Stimulated activated CD4-positive, alpha-beta T cell treated with anti-CD3 and anti-CD28 coated beads, Interleukin-4, amount 100 ng/mL, for 1 hour (primary cell): ENCODE data around the gene ALS2CL.

ENCODE experiments used
- DNase-seq: peaks from one replicate; pipeline ENCODE4 v3.0.0-alpha.2; 2020

Gene ALS2CL

DNA sequence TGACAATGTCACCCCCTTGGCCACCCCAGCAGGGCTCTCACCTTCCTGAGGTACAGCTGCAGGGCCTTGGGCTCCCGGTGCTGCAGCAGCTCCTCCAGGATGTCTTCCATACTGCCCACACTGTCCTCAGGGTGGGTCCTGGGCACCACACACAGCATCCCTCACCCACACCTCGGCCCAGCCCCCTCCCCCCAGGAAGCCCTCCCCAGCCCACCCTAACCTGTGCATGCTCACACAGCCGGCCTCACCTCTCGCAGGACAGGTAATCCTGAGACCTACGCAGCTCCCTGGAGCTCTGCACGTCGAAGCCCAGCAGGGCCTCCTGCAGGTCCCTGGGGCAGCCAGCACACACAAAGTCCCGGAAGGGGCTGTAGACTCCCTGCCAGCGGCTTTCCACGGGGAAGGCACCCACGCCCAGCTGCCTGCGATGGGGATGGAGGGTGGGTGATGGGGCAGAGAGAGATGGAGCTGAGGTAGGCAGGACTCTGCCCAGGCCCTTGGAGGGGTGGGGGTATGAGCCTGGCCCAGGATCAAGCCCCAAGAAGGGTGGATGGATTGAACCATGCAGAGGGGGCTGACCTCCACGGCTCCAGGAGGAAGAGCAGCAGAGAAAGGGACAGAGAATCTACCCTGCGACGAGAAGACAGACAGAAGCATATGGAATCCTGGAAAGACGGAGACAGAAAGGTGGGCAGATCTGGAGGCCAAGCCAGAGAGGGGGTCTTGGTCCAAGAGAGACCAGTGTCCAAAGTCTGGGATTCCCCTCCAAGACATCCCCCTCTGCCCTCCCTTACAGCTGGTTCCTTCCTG, 16.7 kb downstream of the ALS2CL start:
- DNase-seq: no peak

DNA sequence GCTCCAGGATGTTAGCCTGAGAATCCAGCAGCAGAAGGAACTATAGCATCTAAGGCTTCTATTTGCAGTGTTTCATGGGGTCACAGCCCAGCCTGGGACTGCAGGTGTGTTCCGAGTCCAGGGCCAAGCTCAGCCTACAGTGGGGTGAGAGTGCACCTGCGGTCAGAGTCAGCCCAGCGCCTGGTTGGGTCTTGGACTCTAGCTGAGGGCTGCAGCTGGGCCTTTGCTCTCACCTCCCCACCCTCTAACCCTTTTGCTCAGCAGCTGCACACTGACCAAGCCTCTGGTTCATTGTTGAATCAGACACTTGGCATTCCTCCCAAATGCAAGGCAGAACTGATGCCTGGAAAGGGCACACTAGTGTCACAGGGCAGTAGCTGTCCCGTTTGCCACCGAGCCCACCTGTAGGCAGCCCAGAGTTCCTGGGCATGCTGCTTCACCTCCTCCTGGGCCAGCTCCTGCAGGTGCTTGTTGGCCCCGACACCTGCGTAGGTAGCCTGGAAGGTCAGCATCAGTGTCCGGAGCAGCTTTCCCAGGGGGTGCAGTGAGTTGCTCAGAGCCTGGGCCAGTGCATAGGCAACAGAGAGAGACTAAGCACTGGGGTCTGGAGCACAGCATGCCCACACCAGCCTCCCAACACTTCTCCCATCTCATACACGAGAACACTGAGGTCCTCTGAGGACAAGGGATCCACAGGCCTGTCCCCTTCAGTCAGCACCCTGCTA, 17.5 kb downstream of the ALS2CL start:
- DNase-seq: no peak

DNA sequence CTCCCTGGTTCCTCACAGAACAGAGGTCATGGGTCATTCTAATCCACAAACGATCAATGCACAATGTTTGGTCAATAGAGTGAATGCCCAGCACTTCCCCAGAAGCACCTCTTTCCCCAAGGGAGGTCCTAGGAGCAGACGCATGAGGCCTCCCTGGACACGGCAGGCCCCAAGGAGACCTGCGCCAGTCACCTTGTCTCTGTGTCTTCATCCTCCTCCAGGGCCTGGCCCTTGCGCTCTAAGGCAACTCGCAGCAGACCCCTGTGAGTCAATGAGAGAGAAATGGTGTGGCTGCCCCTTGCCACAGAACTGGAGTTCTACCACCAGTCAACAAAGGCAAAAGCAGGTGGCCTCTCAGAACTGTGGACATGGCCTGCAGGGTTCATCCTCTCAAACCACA, 18.1 kb downstream of the ALS2CL start:
- no peak for DNase-seq

DNA sequence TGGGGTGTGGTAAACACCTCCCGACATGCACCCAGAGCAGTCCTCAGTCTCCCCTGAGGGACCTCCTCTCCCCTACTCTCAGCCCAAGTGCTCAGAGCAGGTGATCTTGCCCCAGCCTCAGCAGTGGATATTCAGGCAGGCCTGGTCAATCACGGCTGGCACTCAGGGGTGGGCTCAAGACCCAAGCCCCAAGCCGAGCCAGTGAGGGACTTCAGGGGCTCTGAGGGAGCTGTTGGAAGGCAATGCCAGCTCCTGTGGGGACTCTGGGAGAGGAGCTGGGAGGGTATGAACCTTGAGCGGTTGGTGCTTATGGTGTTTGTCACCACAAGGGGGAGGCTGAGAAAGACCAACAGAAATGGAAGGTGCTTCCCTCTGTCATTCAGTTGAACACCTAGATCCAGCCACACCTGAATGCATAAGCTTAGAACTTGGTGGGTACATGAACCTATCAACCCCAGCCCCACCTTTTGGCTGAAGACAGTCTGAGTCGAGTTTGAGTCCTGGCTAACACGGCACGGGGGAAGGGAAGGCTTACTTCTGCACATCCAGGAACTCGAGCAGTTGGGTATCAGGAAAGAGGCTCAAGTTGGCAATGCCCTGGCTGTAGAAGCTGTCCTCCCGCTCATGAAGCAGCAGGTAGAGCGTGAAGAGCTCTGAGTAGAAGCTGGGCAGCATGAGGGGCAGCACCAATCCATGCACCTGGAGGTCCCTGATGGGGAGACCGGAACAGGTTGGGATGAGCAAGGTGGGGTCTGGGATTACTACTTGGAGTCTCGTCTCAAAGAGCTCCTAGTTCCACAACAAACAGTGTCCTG, 19.2 kb downstream of the ALS2CL start:
- no peak for DNase-seq

DNA sequence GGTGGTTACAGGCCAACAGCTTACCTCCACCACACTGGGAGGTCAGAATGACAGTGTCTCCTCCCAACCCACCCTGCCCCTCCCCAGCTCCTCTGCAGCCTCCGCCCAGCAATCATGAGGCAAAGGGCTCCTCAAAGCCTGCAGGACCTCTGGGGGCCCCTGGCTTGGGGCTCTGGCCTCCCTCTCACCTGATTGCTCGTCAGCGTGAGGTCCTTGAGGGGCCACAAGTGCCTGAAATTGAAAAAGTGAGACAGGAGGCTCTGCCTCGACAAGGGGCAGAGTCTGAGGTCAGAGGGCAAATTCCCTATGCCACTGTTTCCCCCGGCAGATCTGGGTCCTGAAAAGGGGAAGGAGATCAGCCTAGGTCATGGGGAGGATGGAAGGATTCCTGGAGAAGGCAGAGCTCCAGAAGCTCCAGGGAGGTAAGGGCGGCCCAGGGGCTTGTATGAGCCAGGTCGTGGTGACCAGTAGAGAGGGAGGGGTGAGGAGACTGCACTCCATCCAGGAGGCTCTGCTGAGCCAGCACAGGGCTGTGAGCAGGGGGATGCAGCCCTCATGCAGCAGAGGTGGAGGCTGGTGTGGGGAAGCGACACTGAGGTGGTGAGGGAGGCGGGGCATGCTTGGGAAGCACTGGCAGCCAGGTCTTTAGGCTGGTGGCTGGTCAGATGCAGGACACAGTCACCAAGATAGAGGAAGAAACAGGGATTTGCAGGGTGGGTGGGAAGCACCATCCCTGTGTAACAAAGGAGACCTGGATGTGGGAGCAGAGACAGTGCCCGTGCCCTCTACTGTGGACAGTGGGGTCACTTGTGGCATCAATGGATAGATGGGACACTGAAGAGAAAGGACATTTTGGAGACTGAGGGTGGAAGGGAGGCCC, 20.1 kb downstream of the ALS2CL start:
- peak; percentile 0 for DNase-seq

DNA sequence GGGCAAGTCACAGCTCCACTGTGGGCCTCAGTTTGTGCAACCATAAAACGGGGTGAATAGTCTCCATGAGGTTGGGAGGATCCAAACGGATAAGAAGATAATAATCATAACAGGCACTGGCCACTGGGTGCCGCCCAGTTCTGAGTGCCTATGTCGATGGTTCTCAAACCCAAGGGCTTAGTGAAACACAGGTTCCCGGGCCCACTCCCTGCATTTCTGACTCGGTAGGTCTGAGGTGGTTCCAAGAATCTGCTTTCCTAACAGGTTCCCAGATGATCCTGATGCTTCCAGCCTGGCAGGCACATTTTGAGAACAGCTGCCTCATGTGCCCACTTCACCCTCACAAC, 21.2 kb downstream of the ALS2CL start:
- no peak for DNase-seq

DNA sequence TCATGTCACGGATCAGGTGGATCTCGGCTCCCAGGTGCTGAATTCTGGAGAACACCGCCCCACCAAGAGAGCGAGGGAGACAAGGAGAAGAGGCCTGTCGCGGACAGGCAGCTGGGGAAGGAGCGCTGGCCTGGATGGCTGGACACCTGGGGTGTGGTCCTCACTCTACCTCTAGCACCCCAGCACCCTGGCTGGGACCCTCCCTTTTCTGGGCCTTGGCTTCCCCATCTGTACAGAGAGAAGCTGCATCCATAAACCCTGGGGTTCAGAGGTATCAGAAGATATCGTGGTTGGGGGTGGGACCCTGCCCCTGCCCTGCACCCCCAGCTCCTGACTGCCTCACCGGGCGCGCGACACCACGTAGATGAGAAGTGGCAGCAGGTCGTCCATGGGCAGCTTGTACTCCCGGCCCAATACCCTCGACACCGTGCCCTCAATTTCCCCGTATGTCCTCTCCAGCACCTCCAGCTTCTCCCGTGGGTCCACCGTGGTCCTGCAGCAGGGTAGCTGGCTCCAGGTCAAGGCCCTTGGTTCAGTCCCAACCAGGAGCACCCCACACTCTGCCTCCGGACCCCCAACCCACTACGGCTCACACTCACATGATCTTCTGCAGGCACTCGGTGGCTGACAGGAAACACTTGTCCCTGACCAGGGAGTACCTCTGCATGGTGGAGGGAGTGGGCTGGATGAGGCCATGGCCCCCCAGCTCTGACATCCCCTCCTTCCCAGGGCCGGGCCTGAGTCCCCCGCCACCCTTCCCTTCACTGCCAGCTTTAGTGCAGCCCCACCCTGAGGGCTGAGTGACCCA, 21.7 kb downstream of the ALS2CL start:
- no peak for DNase-seq

DNA sequence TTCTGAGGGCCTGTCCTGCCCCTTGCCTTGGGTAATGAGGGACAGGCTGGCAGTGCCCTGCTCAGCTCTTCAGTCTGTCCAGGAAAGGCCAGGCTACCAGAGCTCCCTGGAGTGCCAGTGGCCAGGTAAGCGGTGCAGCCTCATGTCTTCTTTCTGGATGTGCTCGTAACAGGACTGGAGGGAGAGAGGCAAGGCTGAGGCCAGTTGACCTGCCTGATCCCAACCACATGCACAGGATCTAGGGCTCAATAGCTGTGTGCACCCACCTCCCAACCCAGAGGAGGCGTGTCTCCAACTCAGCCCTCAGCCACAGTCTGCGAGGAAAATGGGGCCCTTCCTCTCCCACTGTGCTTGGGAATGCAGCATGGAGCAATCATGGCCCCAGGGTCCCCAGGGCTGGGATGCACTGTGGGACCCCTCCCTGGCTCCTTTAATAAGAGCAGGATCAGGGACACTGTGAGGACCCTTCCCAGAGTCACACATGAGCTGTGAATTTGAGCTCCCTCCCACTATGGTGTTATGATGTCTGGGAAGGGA, 22.5 kb downstream of the ALS2CL start:
- DNase-seq: no peak

DNA sequence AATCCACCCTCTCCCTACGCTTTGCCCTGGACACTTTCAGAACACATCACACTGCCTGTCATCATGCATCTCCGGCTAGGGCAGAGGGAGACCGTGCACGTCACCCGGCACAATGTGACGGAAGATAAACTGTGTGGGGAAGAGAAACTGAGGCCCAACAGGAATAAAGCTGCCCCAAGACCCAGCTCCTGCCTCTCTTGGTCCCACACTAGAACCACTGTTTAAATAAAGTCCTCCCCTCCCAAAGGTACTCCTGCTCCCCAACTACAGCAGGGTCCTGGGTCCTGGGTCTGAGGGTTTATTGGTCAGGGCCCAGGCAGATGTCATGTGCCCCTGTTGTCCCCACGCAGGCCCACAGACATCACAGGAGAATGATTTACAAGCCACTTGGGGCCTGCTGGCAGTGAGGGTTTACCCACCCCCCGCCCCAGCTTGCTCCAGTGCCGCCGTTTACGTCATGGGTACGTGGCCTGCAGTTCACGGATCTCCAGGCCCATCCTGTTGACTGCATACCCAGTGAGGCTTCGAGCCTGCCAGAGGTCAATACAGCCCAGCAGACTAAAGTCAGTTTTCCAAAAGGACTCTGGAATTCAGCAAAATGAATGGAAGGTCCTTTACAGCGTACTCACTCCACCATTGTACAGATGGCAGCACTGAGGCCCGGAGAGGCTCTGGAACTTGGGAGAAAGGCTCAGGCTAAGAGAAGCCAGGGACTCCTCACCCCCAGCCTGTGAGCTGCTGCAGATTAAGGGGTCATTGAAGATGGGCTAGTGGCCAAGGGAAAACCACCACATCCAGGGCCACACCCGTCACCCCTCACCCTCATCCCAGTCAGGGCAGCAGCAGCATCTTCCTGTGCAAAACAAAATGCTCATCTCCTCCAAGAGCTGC, 23.2 kb downstream of the ALS2CL start:
- DNase-seq: no peak

DNA sequence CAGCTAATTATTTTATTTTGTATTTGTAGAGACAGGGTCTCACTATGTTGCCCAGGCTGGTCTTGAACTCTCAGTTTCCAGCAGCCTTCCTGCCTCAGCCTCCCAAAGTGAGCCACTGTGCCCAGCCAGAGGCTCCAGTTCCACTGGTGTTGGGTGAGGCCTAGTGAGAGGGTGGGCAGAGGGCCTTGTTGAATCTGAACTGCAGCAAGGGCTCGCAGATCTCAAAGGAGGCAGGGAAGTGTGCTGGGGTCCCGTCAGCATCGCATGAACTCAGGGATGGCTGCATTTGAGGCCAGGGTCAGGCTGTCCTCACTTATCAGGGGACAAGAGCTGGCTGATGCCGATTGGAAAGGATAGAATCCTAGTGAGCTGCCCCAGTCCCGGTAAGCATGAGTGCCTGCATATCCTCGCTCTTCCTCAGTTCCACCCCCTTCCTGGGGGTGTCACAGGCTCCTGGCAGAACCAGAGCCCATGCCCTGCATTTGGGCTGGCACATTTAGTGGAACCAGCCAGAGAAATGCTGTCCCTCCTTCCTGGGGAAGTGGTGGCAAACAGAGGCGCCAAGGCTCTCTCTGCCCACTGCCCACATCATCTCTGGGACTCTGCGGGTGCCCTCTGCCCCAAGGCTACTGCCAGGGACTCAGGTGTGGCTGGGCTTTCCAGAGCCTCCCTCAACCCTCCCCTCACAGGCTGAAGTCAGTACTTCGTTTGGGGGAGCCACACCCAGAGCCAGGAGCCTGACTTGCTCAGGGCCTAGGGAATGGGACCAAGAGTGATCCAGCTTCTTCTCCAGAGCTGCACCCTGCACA, 24.1 kb downstream of the ALS2CL start:
- no peak for DNase-seq

DNA sequence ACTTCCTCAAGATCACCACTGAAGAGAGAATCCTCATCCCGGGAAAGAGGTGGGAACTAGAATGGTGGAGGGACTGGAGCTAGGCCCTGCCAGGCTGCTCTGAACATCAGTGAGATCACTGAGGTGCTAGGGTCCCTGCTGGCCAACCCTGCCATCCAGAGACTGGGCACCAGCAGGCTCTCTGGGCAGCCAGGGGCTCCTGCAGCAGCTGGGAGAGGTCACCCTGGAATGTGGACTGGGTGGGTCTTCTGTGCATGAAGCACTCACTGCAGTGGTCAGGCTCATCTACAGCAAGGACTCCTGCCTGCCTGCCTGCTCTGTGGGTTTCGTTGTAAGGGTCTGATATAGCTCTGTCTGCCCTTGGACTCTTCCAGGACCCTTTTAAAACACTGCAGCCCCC, 24.9 kb downstream of the ALS2CL start:
- DNase-seq: no peak

DNA sequence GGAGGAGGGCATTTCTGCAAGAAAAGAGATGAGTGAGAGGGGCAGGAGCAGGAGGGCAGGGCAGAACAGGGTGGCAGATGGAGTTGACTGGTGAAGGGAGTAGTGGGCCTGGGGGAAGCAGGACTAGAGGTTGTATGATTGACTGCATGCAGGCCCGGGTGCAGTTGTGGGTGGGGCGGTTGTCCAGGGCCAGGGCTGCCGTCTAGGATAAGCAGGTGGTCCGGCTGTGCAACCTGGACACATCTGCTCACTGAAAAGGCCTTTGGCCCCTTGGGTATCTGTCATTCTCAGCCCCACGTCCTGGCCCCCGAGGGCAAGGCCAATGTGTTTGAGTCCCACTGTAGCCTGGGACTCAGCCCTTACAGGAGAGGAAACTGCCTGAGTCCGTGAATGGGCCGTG, 25.4 kb downstream of the ALS2CL start:
- DNase-seq: no peak

DNA sequence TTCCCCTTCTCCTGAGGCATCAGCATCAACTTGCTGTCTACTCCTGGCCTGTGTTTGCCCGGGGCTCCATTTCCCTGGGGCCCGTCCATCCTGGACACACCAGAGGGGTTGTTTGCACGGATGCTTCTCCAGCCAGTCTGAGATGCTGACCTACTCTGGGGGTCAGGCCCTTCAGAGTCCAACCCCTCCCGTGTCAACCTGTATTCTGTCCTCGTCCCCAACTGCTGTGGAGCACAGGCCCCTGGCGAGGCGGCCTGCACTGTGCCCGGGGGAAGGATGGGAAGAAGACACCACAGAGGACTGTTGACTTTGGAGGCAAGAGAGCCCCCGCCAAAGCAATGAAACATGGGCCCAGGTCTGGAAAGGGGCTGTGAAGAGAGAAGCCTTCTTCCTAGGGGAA, 25.8 kb downstream of the ALS2CL start:
- no peak for DNase-seq

DNA sequence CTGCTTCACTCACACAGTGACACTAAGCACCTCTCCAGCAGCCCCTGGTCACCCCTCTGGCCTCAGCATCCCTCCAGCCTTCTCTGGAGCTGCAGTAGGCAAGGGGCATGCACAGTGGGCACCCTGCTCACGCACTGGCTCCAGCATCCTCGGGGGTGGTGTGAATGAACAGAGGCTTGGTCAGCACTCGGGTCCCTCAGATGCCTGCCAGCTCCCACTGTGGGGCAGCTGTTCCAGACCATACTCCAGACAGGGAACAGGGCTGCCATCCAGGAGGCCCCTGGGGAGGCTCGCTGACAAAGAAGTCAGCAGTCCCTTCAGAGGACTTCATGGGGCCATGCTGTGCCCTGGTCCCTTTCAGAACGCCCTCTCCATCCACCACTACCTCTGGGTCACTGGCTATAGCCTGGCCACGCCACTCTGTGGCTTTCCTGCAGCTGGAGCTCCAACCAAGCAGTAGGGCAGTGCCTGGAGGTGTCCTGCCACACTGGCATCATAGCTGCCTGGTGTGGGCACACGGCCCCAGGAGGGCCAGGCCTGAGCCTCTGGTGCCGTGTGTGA, 26.3 kb downstream of the ALS2CL start:
- DNase-seq: no peak

DNA sequence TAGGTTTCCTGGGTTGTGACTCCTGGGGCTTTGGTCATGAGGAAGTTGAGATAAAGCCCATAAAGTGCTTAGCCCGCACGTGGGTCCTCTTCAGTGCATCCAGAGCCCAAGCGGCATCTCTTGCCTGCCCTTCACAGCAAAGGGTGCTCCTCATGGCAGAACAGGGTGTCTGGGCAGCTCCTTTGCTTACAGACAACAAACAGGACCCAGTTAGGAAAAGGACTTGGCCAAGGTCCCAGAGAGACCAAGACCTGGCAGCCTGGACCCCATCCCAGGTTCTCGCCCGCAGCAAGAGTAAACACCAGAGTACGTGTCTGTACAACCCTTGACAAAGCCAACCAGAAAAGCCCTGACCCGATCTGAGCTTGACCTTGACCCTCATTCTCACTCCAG, 27.0 kb downstream of the ALS2CL start:
- DNase-seq: no peak

DNA sequence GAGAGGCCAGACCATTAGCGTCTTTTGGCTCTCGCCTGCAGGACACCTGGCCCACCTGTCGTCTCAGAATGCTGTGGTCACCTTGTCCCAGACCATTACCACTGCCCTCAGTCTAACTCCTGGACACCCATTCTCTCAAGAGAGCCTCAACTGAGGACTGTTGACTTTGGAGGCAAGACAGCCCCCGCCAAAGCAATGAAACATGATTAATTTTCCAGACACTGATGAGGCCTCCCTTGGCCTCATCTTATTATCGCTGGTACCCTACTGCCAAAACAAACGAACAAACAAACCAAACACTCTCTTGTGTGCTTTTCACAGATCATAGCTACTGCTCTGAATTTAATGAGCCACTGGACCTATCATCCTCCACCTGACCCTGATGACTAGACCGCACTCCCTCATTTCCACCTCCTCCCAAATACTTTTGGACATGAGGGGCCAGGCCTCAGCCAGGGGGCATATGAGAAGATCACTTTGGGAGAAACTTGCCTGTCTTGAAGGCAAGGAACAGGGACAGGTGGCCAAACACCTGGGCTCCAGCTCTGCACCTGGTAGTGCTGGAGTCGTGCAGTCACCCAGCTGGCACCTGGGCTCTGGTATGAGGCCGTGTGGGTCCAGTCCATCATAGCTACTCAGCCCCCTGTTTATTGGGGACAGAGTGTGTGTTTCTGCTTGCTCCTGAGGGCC, 27.6 kb downstream of the ALS2CL start:
- no peak for DNase-seq

DNA sequence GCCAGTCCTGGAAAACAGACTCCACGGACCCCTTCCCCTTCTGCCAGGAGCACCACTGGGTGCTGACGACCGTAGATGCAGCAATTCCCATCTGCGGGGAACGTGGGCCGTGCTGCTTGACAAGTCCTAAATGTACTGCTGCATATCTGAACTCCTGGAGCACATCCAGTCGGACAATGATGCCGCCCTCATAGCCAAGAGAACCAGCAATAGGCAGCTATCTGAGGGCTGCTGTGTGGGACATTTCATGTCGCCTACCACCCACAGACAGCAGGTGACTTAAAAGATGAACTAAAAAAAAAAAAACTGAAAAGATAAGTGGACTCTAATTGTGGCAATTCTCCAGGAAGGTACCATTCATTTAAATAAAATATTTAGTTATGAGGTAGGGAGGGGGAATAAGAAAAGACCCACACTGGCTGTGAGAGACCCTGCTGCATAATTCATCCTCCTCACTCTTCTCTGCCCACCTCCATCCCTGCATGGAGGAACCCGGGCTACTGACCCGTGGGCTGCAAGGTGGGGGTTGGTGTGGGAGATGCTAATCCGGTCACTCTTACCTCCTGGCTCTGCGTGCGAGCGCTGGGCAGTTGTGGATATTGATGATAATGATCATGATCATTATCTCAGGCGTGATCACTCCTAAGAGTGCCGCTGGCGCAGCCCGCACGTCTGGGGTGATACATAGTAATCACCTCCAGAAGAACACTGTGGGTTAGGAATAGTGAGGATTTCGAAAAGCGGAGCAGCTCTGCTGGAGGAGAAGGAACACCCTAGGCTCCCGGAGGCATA, 28.3 kb downstream of the ALS2CL start:
- DNase-seq: no peak
